ENCODE data around the gene ZNF497. TPM values are rescaled to one million over a fixed set of nuclear protein-coding genes. Genes with fewer than 3 reads are reported as not detected.
"Not testable (repeated sequence)": the region's sequence is repeated elsewhere in the genome, so short reads cannot be mapped to it uniquely, and the experiment has no call there.

ZNF497 gene
- polyA plus RNA-seq, 4 donors: 3.3 to 5.7 (median 3.9) TPM

GRCh38 chr19:58395220-58395978 lies 32.8 kb upstream of the ZNF497 start, which contains the start of gene RNF225:
TSS of gene RNF225 (plus strand) at chr19:58395656. CDS start at chr19:58396090, 434 bp downstream.
- DNase-seq (ENCODE audit: low read depth in 4 of 4, low spot score in 3 of 4): no peak

- no peak for DNase-seq (ENCODE audit: low read depth in 4 of 4, low spot score in 3 of 4)
Measured at GRCh38 chr19:58394821-58395219, 32.3 kb upstream of the ZNF497 start.

- no peak for DNase-seq (ENCODE audit: low read depth in 4 of 4, low spot score in 3 of 4)
Measured at GRCh38 chr19:58393725-58394033, 31.1 kb upstream of the ZNF497 start.

DNA sequence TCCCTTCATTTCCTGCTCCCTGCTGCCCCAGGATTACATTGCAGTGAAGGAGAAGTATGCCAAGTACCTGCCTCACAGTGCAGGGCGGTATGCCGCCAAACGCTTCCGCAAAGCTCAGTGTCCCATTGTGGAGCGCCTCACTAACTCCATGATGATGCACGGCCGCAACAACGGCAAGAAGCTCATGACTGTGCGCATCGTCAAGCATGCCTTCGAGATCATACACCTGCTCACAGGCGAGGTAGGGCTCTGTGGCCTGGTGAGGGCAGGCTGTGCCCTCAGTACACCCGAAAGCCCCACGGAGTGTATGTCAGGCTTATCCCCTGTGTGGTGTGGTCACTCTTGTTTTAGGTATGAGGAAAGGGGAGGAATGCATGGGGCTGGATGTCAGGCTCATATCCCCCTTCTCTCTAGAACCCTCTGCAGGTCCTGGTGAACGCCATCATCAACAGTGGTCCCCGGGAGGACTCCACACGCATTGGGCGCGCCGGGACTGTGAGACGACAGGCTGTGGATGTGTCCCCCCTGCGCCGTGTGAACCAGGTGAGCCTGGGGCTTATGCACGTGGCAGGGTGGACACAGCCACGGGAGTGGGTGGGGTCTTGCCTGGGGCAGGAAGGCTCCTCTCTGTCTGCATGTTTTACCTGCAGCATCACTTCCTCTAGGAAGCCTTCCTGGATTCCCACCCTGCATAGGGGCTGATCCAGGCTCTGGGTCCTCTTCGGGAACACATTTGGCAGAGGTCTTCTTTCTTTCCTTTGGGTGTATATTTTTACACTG lies 30.6 kb upstream of the ZNF497 start:
- DNase-seq (ENCODE audit: low read depth in 4 of 4, low spot score in 3 of 4): no peak

- DNase-seq (ENCODE audit: low read depth in 4 of 4, low spot score in 3 of 4): no peak
Measured at GRCh38 chr19:58388175-58388526, 25.6 kb upstream of the ZNF497 start.

GRCh38 chr19:58387338-58388174 lies 25.0 kb upstream of the ZNF497 start:
- no peak for DNase-seq (ENCODE audit: low read depth in 4 of 4, low spot score in 3 of 4)

DNA sequence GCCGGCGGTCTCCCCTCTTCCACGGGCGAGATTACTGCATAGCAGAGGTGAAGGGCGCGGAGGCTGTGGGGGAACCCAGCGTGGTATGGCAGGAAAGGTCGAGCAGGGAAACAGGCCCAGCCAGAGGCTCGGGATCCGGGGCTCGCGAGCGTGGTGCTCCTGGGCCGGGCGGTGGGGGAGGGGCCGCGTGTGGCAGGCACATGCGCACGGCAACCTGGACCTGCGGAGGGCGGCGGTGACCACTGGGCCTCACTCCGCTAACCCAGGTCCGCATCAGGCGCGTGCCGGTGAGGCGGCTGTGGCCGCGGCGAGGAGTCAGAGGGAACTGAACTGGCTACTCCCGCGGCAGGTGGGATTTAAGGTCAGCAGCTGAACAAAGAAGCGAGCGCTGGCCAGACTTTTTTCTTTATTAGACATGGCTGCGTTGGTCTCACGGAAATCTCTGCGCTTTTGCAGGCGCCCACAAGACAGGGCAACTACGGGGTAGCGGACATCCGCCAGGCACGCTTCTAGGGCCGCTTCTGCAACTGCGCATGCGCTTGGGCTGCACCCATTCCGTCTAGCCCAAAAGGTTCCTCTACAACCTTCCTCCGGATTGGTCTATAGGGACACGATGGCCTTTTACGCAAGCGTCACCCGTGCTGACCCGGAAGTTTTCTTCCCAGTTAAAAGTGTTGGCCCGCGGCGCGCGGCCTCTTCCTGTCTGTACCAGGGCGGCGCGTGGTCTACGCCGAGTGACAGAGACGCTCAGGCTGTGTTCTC lies 24.2 kb upstream of the ZNF497 start, which contains the start of gene RPS5:
RPS5 (plus strand) TSS at position 694 of the 762 bp plus-strand sequence. CDS start 869 bp downstream, outside the sequence.
- DNase-seq (ENCODE audit: low read depth in 4 of 4, low spot score in 3 of 4): peak; percentile 95 to 98 (median 98)

DNA sequence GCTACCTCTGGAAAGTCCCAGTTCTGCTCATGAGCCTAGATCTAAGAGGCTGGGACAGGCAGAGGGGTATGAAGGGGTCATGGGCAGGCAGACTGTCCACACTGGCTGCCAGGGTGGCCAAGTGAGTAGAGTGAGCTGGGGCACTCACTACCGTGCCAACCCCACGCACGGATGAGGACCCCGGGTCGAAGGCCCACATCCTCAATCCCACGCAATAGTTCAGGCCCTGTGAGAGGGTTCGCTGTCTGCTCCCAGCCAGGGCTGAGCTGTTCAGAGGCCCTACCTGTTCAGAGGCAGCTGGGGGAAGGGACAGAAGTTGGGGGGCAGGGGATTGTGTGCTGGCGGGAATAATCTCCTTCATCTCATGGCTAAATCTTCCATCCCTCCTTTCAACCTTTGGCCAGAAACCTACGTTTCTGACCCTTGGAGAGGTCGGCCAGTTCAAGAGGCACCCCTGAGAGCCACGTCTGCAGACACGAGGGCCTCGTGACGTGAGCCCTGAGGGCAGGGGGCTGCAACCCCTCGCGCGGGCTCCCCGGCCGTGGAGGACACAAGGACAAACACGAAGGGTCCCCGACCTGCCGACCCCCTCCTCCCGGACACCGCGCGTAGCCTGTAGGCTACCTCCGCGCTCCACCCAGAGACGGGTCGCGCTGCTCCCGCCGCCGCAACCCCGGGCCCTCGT lies 23.5 kb upstream of the ZNF497 start:
- DNase-seq (ENCODE audit: low read depth in 4 of 4, low spot score in 3 of 4): no peak

DNA sequence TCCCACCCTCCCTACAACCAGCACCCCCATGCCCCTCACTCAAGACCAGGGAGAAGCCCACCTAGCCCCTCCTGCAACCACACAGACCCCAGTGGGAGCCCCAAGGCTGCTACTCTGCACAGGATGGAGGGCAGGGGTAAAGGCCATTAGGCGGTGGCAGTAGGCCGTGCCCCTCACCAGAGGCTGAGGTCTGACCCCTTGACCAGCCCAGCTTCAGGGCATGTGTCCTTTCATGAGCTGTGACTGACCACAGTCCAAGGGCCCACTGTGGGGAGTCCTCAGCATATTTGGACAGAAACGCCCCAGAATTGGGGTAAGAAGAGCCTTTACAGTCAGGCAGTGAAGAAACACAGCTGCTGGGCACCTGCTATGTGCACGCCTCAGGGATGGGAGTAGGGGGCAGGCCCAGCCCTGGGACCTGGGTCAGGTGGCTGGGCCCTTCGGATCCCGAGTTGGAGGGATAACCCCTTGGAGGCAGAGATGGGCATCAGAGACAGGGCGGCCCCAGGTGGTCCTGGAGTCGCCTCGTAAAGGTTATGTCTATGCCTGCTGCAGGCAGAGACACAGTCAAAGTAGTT lies 22.9 kb upstream of the ZNF497 start:
- no peak for DNase-seq (ENCODE audit: low read depth in 4 of 4, low spot score in 3 of 4)

DNA sequence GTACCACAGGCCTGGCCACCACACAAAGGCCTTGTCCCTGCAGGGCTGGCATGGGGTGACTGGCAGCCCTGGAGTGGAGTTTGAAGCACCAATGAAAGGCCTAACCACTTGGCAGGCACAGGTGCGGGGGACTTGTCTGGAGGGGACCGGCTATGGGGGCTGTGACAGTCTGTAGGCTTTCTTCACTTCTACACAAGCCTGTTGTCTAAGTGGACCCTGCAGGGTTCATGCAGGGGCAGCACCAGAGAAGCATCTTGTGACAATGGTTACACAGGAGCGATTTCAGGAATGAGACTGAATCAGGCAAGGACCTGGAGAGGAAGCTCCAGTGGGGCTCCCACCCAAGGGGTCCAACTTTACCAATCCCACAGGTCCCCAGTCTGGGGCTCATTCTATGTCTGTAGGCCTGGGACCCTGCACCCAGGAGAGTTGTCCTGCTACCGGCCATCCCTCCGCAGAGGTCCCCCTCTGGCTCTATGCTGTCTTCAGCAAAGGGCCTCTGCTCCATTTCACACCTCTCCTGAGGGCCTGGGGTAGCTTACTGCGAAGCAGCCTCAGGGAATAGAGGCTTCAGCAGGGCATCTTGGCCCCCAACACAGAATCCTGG lies 20.5 kb upstream of the ZNF497 start:
- DNase-seq (ENCODE audit: low read depth in 4 of 4, low spot score in 3 of 4): no peak

- no peak for DNase-seq (ENCODE audit: low read depth in 4 of 4, low spot score in 3 of 4)
Measured at GRCh38 chr19:58381460-58382212, 19.1 kb upstream of the ZNF497 start.

- DNase-seq (ENCODE audit: low read depth in 4 of 4, low spot score in 3 of 4): peak; percentile 98 to 100 (median 99)
Measured at GRCh38 chr19:58380662-58381459, 18.3 kb upstream of the ZNF497 start, which contains the start of gene ZNF837. TSS of gene ZNF837 (minus strand) at chr19:58381030. CDS start at chr19:58369332, 11,698 bp downstream.

DNA sequence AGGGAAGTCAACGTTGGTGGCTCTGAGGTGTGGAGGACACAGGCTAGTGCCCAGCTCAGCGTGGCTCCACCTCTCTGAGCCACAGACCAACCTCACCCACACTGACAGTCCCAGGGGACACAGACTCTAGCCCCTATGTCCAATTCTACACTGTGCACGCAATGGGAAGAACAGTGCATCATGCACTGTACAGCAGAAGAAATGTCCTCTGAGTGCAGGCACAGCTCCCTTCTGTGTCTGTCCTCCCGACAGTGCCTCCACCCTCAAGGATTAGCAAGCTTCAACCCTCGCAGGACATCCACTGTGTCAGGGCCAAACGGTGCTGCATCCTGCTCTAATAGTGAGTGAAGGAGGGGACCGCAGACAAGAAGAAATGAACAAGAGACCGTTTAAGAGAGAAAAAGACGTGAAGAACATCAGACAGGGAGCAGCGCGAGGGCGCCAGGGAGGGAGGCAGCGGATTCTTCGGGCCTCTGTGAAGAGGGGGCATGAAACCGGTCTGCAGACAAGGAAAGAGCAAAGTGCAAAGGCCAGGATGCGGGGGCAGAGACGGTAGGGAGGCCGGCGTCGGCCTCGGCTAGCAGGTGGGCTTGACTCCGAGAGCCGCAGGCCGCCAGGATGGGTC lies 17.6 kb upstream of the ZNF497 start:
- DNase-seq (ENCODE audit: low read depth in 4 of 4, low spot score in 3 of 4): no peak

GRCh38 chr19:58379246-58379645 lies 16.7 kb upstream of the ZNF497 start:
- no peak for DNase-seq (ENCODE audit: low read depth in 4 of 4, low spot score in 3 of 4)

DNA sequence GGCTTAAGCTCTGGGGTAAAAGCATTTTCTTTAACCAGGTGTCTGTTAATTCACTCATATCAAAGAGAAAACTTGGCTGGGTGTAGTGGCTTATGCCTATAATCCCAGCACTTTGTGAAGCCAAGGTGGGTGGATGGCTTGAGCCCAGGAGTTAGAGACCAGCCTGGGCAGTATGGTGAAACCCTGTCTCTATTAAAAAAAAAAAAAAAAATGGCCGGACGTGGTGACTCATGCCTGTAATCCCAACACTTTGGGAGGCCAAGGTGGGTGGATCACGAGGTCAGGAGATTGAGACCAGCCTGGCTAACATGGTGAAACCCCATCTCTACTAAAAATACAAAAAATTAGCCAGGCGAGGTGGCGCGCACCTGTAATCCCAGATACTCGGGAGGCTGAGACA lies 14.2 kb upstream of the ZNF497 start:
- not testable (repeated sequence) for DNase-seq (ENCODE audit: low read depth in 4 of 4, low spot score in 3 of 4)

DNA sequence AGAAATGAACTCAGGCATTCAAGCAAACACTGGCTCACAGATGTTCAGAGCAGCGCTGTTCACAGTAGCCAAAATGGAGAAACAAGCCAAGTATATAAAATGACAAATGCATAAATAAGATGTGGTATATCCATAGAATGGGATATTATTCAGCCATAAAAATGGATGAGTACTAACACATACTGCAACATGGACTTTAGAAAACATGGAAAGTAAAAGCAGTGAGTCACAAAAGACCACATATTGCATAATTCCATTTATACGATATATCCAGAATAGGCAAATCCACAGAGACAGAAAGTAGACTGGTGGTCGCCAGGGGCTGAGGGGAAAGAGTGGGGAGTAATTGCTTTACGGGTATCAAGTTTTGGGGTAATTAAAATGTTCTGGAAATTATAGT lies 11.6 kb upstream of the ZNF497 start:
- no peak for DNase-seq (ENCODE audit: low read depth in 4 of 4, low spot score in 3 of 4)
